GM18909 (cell line): ENCODE data around the gene KBTBD12.

Experiments used
- ATAC-seq: cut with Tn5 transposase; IDR thresholded peaks from one replicate; pipeline ENCODE4 v1.9.1; 2021; ENCODE audit warnings: mild to moderate bottlenecking; ENCODE audit not compliant: unreplicated experiment, poor library complexity

KBTBD12 gene

DNA sequence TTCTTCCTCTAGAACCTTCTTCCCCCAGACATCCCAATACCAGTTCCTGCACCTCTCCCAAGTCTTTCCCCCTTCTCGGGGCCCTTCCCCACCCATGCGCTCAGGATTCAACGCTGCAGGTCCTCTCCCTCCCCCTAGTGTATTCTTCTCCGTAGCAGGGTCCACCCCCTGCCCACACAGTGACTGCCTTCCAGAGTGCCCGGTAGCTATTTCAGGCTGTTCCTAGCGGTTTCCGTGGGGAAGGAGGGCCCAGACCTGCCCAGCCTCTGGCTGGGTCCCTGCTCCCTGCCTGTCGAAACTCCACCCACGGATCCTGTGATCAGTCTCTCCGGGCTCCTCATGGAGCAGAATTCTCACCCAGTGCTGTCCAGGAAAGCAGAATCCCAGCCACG is 92.0 kb downstream of the KBTBD12 start:
- ATAC-seq: no peak

DNA sequence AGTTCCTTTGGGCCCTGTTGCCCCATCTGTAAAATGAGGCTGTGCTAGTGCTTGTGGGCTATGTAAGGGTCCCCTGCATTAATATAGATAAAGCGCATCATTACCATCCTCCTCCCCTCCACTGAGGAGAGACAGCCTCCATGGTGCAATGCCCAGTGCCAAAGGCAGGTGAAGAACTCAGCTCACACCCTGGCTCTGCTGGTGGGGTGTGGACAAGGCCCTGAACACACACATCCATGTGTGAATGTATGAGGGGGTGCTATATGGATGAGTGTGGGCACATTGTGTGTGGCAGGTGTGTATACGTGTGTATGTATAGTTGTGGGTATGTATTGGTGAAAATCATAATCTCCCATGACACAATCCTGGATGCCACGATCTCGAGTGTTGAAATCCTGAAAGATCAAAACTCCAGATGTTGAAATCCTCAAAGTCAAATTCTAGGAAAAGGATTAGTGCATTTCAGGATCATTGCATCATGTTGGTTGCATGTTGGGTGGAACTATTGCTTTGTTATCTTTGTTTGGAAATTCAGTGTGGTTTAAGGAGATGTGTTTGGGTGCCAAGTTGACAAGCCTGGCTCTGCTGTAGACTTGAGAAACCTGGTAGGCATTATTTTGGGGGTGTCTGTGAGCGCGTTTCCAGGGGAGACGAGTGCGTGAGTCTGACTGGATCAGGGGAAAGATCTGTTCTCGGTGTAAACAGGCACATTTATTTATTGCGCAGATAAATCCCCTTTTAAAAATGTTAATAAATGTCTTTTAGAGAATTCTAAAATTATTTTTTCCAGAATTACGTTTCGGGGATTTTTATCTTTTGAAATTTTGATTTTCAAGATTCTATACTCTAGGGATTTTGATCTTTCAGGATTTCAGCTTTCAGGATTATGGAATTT is 95.2 kb downstream of the KBTBD12 start:
- no peak for ATAC-seq

DNA sequence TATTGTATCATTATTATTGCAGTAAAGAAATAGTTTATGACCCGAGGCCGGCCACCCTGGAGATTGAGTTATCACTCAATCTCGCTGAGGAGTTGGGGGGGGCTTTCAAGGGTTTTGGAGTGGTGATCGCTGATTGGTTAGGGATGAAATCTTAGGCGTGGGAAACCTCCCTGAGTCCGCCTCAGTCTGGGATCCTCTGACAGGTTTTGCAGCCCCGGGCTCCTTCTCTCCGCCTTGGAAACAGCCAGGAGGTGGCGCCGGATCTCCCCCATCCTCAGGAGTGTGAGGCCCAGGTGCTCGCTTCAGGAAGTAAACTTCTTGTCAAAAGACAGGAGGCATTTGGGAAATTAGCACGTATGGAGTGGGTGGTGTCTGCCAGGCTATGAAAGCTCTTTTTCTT is 96.1 kb downstream of the KBTBD12 start:
- no peak for ATAC-seq

DNA sequence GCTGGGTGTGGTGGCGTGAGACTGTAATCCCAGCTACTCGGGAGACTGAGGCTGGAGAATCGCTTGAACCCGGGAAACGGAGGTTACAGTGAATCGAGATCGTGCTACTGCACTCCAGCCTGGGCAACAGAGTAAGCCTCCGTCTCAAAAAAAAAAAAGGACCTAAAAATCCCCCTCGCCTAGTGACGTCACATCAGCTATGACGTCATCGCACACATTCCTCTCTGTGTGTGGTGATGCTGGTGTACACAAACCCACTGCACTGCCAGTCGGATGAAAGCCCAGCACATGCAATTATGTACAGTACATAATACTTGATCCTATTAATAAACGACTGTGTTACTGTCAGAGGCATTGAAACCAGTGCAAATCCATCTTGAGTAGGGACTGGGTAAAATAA is 97.0 kb downstream of the KBTBD12 start:
- no peak for ATAC-seq

DNA sequence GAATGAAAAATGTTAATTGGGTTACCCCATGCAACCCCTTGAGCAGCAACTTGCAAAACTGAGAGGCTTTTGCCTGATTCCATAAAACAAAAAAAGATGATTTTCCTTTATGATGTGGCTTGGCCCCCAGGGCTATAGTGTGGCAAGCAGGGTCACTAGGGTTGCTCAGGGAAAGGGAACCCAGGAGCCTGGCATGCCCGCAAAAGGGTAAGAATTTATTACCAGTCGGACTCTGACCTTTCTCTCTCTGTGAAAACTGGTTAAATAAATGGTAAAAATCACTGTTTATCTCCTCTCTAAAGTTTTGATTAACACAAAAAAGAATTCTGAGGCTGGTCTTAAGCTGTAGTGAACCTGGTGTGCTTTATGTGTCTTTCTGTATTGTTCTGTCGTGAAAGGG is 99.5 kb downstream of the KBTBD12 start:
- no peak for ATAC-seq

DNA sequence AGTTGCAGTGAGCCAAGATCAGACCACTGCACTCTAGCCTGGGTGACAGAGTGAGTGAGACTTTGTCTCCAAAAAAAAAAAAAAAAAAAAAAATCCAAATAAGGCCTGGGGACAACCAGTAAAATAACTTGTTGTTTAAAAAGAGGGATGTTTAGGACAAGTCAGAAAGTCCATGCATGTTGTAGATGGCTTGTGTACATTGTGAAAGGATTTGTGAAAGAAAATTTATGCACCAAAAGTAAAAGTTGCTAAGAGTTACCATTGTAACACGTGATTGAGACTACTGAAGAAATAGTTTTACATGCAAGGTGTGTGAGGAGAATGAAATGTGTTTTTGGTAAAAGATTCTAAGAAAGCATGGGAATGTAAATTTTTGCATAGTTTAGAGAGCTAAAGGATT is 101.5 kb downstream of the KBTBD12 start:
- no peak for ATAC-seq

DNA sequence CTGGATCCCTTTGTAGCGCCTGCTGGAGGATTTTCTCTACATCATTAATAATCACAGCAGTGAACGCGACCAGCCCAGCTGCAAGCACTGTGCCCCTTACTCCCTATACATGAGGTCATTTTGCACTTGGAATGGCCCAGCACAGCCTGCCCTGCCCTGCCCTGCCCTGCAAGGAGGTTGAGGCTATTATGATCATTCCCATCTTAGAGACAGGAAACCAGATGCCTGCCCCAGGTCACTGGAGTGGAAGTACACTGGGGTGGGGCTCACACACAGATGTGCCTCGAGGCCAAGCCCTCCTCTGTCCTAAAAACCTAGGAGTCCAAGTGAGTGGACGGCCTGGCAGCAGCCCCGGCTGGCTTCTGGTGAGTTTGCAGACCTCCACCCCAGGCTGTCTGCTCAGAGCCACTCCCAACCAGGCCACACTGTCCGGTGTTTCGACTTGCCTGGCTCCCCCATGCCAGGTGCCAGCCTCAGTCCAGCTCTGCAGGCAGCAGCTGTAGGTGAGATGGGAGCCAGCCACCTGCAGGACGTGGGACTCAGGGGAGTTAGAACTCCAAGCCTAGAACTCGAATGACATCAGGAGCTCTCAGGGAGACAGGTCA is 106.8 kb downstream of the KBTBD12 start:
- no peak for ATAC-seq

DNA sequence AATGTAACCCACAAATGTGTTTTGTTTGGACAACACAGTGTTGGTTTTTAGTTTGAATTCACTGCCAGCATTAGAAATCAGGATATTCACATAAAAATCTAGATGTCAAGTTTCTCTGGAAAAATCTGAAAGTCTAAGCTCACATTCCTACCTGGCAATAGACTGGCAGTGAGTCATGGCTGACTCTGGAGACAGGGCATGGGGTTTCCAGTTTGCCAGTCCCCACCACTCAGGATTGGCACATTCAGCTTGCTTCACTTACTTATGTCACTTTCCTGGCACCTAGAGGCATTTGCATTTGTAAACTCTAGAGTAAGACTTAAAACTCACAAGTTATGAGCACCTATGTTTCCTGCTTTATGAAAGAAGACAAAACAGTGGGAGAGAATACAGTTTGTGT is 118.1 kb downstream of the KBTBD12 start:
- ATAC-seq: no peak

DNA sequence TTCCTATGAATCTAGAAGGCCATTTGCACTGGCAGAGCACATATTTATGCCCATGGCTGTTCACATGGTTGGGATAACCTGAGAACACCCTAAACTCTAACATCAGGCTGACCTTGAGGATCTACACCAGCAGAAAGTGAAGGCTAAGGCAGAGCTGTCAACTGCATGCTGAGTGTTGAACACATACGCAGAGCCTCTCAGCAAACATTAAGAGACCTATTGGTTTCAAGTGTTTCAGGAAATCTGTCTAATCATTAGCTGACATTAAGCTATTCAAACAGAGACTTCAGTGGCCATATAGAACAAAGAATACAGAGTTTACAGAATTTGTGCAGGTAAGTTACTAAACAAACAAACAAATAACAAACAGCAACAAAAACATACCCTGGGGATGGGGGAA is 121.1 kb downstream of the KBTBD12 start:
- no peak for ATAC-seq
